WERI-Rb-1 (cell line): ENCODE measurements around the gene CTSZ.
"Not testable (repeated sequence)": the region's sequence is repeated elsewhere in the genome, so short reads cannot be mapped to it uniquely, and the experiment has no call there.

Experiments
- DNase-seq: peaks from one replicate; pipeline ENCODE4 v3.0.0-alpha.2; 2020
- H3K27ac ChIP-seq: fragments of 250-450 bp; sonication (Bioruptor Pico); 2 replicates; pipeline ENCODE4 v1.5.1; 2020; ENCODE audit warnings: mild to moderate bottlenecking, moderate library complexity
- H3K27me3 ChIP-seq: fragments of 250-450 bp; sonication (Bioruptor Pico); 2 replicates; pipeline ENCODE4 v1.5.1; 2021; ENCODE audit warnings: mild to moderate bottlenecking, low read depth, moderate library complexity; ENCODE audit not compliant: insufficient read depth, severe bottlenecking
- H3K36me3 ChIP-seq: fragments of 250-450 bp; sonication (Bioruptor Pico); 2 replicates; pipeline ENCODE4 v1.5.1; 2020; ENCODE audit warnings: mild to moderate bottlenecking, moderate library complexity
- H3K4me3 ChIP-seq: 2 replicates; pipeline ENCODE4 v1.5.1; 2011; ENCODE audit warnings: low read depth, mild to moderate bottlenecking, control low read depth, low read length
- H3K9me3 ChIP-seq: fragments of 250-450 bp; sonication (Bioruptor Pico); 2 replicates; pipeline ENCODE4 v1.5.1; 2021; ENCODE audit warnings: mild to moderate bottlenecking, moderate library complexity; ENCODE audit not compliant: severe bottlenecking
- CTCF ChIP-seq: IDR thresholded peaks from 2 replicates; pipeline ENCODE4 v1.5.1; 2011; ENCODE audit warnings: low read depth, mild to moderate bottlenecking, control low read depth, inconsistent platforms, low read length

The CTSZ gene

GRCh38 chr20:59015411-59015810 lies 8.4 kb upstream of the CTSZ start:
- Histone ChIP-seq H3K27me3 (no peaks in the 10 kb centered on the region), H3K27ac (no peak overlapping the region), H3K9me3 (no peaks in the 10 kb centered on the region), H3K4me3 (no peak overlapping the region), H3K36me3 (no peaks in the 10 kb centered on the region)
- DNase-seq: no peak
- no peak for TF ChIP-seq CTCF

DNA sequence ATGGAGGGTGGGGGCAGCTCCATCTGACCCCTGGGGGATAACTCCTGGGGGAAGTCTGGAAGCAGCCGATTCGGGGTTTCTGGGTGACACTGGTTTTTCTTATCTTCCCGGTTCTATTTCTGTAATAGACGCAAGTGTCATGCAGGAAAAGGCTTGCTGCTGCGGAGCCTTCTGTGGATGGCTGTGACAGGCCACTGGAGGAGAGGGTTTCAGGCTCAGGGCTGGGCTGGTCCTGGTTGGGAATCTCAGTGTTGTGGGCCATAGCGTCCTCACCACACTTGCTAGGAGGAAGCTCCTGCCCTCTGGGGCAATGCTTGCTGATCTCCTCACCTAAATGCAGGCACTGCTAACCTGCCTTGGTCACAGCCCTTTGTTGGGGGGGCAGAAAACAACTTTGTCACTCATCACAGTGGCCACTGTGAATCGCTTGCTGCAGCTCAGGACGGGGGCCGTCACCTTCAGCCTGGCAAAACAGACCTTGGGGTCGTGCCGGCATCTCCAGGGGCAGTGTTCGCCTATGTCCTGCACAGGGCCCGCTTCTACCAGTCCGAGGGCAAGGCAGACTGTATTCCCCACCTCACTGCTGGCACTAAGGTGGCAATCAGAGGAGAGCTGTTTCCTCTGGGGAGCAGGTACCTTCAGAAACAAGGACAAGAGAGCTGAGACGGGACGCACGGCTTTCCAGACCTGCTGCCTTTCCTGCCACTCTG lies 7.8 kb upstream of the CTSZ start:
- Histone ChIP-seq H3K9me3 (no peaks in the 10 kb centered on the region), H3K27me3 (no peaks in the 10 kb centered on the region), H3K36me3 (no peaks in the 10 kb centered on the region), H3K4me3 (no peak overlapping the region), H3K27ac (no peak overlapping the region)
- no peak for TF ChIP-seq CTCF
- no peak for DNase-seq

- H3K9me3 ChIP-seq: no peaks in the 10 kb centered on the region
- no peak overlapping the region for H3K27ac ChIP-seq
- H3K36me3 ChIP-seq: no peaks in the 10 kb centered on the region
- H3K27me3 ChIP-seq: no peaks in the 10 kb centered on the region
- DNase-seq: no peak
- no peak for TF ChIP-seq CTCF
- H3K4me3 ChIP-seq: no peak overlapping the region
Observed at GRCh38 chr20:59013959-59014608, 7.0 kb upstream of the CTSZ start.

DNA sequence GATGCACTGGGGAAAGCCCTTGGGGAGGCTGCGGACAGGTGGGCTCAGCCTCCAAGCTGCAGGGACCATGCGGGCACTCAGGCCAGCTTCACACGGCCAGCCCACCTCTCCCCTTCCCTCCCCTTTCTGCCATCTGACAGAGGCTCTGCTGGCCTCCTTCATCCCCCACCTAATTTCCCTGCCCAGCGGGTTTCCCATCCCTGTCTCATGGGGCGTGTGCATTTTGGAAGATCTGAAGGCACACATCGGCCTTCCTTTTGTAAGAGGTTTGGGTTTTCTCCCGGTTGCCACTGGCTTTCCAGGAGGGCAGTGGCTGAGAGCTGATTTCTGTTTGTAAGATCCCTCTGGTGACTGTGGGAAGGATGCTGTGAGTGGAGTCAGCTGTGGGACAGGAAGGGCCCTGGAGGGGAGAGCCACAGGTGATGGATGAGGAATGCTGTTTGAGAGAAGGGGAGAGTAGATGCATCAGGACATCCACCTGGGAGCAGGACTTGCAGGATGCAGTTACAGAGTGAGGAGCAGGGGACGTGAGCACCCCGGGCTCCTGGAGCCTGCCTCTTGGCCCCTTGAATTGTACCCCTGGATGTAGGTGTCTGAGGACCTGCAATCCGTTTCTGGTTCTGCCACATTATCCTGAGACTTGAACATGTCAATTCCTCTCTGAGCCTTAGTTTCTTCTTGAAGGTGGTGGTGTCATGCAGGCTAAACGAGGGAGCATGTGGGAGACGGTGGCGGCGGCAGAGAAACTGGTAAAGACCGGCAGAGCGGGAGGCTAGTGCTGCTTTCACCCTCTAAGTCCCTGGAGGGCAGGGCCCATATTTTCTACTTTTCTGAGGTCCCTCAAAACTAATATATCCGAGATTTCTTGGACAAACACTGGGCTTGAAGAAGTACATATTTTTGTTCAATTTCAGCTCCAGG lies 6.2 kb upstream of the CTSZ start:
- Histone ChIP-seq H3K36me3 (no peaks in the 10 kb centered on the region), H3K27ac (no peak overlapping the region), H3K4me3 (no peak overlapping the region), H3K9me3 (no peaks in the 10 kb centered on the region), H3K27me3 (no peaks in the 10 kb centered on the region)
- TF ChIP-seq CTCF: no peak
- no peak for DNase-seq

GRCh38 chr20:59011874-59012157 lies 4.8 kb upstream of the CTSZ start:
- H3K27me3 ChIP-seq, H3K9me3 ChIP-seq, DNase-seq, H3K36me3 ChIP-seq, H3K4me3 ChIP-seq, H3K27ac ChIP-seq: not testable (repeated sequence)
